AG10803 (cell line): ENCODE data around the gene GCN1.
A peak's percentile ranks its signal among the peaks of the same experiment; 100 is the strongest.

Experiments
- DNase-seq: peaks from one replicate; pipeline ENCODE4 v3.0.0; 2010; ENCODE audit warnings: low read depth
- H3K4me3 ChIP-seq: 2 replicates; pipeline ENCODE4 v1.5.1; 2011; ENCODE audit warnings: mild to moderate bottlenecking, low read length, control low read depth
- CTCF ChIP-seq: conservative IDR thresholded peaks from 2 replicates; pipeline ENCODE4 v1.5.1; 2011; ENCODE audit warnings: mild to moderate bottlenecking, low read length, control low read depth, inconsistent platforms

Gene GCN1

GRCh38 chr12:120121766-120122293, 72.7 kb downstream of the GCN1 start:
- no peak for DNase-seq
- no peak overlapping the region for H3K4me3 ChIP-seq
- TF ChIP-seq CTCF = no peak

- no peak overlapping the region for H3K4me3 ChIP-seq
- no peak for TF ChIP-seq CTCF
- no peak for DNase-seq
These were observed 73.2 kb downstream of the GCN1 start for GRCh38 chr12:120121343-120121742.

- no peak overlapping the region for H3K4me3 ChIP-seq
- no peak for TF ChIP-seq CTCF
These were observed 75.1 kb downstream of the GCN1 start for GRCh38 chr12:120119271-120119973.

GRCh38 chr12:120118321-120119061, 76.0 kb downstream of the GCN1 start:
- TF ChIP-seq CTCF = no peak
- H3K4me3 ChIP-seq = peak overlapping the region; percentile 93
- peak; percentile 89 for DNase-seq

More at GRCh38 chr12:120119271-120119973, 75.1 kb downstream of the GCN1 start:
- peak; percentile 45 for DNase-seq

- no peak for DNase-seq
- TF ChIP-seq CTCF = no peak
These were observed 76.6 kb downstream of the GCN1 start for GRCh38 chr12:120117961-120118320.

GRCh38 chr12:120116792-120117651, 77.5 kb downstream of the GCN1 start:
- no peak for TF ChIP-seq CTCF
- H3K4me3 ChIP-seq = peak overlapping the region; percentile 93
- DNase-seq = peak; percentile 92

More at GRCh38 chr12:120117961-120118320, 76.6 kb downstream of the GCN1 start:
- peak overlapping the region; percentile 93 for H3K4me3 ChIP-seq
